SHP77 (cell line): ENCODE data around the gene HEPACAM.

Experiments
- DNase-seq, 2 experiments: peaks; one replicate each; lab custom pipeline; 2025; lab: John Stamatoyannopoulos, UW

HEPACAM gene

DNA sequence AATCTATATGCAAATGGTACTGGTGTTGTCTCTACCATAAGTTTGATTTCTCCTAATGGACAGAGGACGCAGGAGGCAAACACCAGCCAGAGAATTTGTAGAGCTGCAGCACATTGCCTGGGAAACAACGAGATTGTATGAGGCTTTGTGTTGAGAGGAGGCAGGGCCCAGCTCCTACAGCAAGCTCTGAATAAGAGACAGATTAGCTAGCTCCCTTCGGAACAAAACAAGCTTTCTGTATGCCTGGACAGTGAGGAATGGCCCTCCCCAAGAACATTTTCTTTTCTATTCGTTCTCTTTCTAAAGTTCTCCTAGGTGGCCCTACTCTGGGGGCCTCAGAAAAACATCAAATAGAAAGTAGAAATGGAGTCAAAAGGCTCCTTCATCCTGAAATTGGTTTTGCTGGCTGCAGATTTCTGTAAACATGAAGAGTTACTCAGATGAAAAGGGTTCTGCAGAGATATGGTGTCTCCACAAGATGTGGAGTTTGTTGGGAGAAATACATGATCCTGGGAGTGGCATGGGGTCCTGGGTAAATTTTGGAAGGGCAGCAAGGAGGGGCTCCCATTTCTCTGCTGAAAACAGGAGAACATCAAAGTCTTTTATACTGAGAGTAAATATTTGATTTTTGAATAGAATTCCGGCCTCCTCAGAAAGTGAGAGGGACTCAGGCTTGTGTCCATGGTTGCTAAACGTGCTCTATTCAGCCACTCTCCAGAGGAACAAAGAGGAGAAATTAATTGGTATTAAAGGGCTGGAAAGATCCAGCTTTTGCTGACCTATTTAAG lies 6.8 kb upstream of the HEPACAM start:
- no peak for DNase-seq

DNA sequence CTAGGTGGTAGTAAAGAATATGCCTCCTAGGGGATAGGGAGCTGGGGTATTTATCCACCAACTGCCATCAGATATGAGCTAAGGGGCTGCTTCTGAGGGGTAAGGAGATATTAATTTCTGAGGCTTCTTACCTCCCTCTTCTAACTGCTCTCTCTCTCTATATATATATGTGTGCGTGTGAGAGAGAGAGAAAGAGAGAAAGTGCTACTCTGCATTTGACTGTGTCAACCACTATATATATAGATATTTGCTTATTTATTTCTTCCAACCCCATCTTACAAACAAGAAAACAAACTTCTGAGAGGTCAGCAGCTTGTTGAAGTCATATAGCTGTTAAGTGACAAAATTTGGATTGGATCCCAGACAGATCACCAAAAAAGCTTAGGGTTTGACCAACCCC lies 5.9 kb upstream of the HEPACAM start:
- no peak for DNase-seq

DNA sequence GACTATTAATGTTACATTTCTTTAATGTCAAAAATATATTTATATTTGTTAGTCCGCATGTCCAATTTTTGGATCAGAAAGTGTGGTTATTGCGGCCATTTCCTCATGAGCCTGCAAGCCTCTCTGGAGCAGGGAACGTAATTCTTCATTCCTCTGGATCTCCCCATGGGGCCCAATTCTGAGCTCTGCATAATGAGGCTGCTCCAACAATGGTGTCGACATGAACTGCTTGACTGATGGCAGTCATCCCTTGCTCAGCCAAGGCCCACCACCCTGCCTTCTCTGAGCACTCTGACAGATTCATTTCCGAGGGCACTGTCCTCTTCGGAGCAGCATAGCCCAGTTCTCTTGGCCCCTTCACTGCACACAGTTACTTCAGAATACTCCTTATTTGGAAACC lies 3.1 kb upstream of the HEPACAM start:
- DNase-seq: no peak

DNA sequence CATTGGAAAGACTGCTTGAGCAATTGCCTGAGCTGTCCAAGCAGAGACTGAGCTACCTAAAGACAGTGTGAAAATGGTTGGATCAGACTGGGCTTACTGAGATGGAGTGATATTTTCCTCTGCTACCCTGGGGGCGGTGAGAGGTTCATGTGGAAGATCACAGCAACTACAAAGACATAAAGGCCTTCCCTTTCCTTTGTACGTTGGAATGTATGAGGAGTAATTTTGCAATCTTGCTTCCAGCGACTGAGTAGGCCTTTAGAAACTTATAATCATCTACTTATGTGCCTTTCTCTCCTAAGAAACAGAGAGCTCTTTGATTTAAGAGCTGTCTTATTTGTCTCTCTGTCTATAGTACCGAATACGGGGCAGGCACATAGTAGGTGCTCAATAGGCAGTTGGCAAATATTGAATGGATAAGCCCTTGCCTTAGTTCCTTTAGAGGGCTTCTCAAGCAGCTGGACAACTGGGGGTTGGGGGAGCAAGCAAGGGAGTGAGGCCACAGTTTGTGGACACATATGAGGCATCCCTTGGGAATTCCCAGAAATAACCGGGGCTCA lies 2.4 kb upstream of the HEPACAM start:
- DNase-seq: no peak

DNA sequence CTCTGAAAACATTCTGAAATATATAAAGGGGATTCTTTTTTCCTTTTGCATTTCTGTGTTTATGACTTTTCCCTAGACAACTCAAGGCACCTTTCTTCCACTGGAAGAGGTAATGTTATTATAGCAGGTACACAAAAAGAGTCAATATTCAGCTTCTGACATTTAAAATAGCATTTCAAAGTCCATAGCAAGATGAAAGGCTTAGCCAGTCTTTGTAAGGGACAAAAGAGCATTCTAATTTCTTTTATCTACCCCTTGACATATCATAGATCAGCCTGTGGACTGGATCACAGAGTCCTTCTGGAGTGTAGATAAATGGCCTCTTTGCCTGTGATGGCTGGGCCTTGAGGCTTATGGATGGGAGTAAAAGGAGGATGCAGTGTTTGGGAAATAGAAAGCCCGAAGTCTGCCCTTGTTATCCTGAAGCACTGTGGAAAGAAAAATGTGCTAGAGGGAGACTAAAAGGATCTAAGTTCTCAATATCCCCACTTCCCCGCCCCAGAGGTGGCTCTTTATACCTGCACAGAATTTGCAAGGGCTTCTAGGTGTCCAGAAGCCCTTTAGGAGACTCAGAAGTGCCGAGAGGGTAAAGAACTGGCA lies 1.6 kb upstream of the HEPACAM start:
- DNase-seq: no peak

DNA sequence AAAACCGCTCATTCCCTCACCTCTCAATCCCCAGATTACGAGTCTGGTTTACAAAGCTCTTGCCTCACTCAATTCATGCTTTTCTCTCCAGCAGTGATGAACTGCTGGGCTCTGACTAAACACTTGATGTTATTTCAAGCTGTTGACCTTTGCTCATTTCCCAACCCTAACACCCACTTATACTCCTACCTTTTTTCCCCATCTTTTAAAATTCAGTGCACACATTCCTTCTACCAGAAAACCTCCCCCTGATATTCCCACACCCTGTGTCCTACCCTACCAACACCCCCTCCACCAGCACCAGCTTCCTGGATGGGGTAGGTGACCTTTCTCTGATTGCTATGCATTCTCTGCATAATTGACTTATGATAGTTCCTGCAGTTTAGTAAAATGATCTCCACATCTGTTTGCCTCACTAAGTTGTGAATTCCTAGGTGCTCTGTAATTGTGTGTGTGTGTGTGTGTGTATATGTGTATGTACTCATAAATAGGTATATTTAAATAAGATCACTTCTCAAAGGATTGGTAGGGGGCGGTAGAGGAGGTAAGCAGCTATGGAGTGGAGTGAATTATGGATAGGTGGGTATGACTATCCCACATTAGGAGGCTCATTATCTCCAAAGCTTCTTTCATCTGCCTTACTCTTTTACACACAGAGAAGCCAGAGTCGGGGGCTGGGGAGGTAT lies 842 bp downstream of the HEPACAM start:
- no peak for DNase-seq

DNA sequence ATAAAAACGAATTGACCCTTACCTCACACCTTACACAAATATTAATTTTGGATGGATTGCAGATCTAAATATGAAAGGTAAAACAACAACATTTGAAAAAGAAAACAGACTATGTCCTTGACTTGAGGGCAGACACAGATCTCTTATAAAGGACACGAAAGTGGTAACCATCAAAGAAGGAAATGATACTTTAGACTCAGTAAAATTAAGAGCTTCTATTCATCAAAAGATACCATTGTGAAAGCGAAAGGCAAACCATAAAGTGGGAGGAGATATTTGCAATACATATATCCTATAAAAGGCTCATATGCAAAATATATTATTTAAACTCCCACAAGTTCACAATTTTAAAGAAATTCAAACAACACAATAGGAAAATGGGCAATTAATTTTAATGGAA lies 5.0 kb downstream of the HEPACAM start:
- no peak for DNase-seq

DNA sequence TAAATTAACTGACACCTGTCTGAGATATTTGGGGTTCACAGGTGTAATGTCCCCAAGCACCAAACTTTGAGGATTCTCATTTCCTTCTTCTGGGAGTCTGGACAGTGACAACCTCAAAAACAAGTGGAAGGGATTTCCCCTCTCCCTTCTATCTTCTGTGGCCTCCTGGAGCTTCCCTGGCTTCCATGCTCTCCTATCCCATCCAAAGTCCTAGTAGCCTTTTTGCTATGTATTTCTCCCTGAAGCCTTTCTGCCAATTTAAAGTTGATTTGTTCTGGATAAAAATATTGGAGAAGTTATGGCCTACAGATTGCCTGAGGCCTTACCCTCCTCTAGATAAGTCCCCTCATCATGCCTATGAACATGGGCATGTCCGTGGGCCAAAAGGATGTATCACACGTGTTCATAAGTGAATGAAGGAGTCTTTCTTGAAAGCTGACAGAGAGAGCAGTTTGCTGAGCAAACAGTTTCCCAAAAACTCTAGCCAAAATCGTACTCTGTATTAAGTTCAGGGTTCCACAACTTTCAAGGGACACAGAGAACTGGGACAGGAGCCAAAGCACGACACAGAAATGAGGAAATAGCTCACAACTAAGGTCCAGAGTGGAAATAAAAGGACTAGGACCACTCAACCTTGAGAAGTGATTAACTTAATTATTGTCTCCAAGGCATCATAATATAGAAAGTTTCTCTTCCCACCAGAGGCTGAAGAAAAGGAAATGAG lies 6.7 kb downstream of the HEPACAM start:
- no peak for DNase-seq

DNA sequence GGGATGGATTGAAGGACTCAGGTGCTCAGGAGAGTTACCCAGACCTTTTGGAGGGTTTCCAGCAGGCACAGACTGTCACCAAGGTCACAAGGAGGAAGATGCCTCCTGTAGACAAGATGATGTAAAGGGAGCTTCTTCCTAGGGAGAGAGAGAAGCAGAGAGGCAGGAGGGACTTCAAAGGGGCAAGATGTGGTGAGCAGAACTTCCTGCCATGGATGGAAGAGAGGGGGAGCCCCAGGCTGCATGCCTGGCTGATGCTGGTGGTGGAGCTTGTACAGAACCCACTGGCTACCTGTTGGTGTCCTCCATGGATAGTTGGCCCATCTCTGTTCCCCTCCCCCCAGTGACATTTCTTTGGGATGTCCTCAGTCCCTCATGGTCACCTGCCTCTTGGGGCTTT lies 12.6 kb downstream of the HEPACAM start:
- DNase-seq: no peak

DNA sequence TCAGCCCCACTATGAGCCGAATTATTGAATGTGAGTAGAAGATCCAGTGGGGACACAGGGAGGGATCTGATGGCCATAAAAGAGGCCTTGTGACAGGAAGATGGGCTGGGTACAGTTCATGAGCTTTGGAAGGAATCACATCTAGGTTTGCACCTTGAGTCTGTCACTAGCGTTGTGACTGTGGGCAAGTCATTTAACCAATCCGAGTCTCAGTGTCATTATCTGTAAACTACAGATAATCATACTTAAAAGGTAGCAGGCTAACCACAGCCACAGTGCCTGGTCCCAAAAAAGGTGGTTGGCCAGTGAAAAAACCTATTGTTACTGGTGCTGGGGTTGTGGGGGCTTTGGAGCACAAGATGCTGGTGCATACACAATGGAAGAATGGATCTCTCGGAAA lies 13.0 kb downstream of the HEPACAM start:
- no peak for DNase-seq

DNA sequence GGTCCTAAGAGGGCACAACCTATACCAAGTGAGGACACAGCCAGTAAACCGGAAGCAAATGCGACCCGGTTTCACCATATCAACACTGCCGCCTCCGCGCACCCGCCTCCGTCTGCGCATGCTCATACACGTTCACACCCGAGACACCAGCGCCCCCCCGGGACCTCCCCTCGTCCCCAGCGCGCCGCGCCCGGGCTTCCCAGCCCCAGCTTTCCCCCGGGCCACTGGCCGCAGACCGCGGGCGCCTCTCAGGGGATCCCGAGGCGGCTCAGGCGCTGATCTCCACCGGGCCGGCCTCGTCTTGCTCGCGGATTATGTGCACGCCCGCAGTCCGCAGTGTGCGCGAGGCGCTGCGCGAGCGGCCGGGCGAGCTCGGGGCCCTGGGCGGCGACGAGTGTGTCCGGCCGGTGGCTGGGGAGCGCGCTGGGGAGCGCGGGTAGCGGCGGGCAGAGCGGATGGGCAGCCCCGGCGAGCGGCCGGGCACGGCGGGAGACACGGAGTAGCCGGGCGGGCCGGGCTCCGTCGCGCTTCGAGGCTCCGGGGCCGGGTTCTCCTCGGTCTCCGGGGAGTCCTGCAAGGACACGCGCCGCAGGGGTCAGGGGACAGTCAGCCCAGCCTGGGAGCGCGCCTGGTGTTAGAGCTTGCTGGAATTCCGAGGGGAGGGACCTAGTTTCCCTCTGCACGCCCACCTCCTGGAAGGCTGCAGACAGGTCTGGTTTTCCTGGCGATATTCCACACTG lies 14.8 kb downstream of the HEPACAM start:
- DNase-seq: no peak

DNA sequence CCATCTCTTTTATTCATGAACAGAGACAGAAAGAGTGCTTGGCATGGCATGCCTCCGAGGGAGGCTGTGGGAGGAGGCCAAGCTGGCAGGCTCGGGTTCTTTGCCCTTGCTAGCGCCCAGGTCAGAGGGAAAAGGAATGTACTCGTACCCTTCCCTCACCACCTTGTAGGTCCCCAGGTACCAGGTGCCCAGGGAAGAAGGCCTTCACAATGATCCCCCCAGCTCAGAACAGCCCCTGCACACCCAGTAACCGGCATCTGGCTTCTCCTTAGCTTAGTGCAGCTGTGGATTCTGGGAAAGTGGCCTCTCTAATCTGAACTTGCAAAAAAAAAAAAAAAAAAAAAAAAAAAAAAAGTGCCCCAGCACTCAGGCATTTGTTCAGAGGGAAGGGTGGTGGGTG lies 15.5 kb downstream of the HEPACAM start:
- DNase-seq: no peak

DNA sequence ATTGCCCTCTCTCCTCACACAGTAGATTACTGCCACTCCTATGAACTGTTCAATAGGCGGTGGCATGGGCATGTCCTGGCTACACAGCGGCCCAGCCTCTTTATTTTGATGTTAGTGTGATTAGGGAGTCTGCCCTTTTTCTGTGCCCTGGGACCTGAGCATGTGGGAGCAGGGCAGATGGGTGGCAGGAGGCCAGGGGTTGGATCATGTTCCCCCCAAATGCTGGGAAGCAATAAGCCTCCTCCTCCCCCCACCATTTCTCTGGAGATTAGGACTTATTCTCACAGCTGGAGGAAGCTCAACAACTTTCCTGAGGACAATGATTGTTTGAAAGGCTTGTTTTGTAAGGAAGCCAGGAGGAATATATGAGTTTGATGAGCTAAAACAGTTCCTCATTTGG lies 15.9 kb downstream of the HEPACAM start:
- DNase-seq: no peak

DNA sequence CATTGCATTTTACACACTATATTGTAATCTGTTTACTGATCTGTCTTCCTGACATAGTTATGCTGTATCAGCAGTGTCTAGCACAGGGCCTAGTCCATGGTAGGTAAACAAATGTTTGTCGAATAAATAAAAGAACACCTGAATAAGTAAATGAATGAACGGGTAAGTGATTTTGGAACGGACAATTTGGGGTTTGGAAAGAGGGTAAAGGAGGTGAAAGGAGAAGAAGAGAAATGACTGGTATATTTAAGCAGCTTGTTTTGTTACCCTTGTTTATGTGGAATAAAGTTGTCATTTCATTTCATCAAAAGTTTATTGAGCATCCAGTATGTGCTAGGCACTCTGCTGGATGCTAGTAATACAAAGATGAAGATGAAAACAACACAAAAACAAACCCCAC lies 16.9 kb downstream of the HEPACAM start, which contains the start of gene HEPN1:
HEPN1 (plus strand) TSS at position 301 of the 400 bp plus-strand sequence.
- no peak for DNase-seq

DNA sequence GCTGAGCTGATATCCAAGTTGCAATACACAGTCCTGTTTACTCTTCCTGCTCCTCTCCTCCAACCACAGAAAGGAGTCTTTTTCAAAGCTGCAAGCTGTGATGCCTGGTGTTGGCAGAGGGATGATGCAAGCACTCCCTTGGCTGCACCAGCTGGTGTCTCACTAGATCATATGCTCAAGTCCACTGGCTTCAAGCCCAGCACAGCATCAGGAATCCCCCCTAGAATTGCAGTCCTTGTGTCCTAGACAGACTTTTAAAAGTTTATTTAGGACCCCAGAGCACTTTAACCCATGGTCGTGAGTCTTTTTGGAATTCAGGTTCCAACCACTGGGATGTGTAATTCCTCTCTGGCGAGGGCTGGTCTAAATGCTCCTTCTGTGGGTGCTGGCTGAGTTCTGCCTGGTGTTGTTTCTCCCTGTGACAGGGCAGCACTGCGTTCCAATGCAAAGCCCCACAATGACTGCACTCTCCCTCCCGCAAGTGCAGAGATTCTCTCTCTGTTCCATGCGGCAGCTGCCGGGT lies 18.7 kb downstream of the HEPACAM start:
- no peak for DNase-seq

DNA sequence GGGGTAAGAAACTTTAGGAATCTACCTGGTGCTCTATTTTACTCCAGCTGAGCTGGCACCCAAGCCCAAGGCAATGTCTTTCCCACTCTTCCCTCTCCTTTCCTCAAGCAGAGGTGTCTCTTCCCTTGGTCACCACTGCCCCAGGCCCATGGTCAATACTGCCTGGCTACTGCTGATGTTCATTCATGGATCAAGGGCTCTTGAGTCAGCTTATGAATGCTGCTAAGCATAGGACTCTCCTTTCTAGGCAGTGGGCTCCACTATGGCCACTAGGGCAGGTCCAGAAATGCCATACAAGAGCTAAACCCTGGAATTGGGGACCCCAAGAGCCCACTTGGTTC lies 19.5 kb downstream of the HEPACAM start:
- no peak for DNase-seq

DNA sequence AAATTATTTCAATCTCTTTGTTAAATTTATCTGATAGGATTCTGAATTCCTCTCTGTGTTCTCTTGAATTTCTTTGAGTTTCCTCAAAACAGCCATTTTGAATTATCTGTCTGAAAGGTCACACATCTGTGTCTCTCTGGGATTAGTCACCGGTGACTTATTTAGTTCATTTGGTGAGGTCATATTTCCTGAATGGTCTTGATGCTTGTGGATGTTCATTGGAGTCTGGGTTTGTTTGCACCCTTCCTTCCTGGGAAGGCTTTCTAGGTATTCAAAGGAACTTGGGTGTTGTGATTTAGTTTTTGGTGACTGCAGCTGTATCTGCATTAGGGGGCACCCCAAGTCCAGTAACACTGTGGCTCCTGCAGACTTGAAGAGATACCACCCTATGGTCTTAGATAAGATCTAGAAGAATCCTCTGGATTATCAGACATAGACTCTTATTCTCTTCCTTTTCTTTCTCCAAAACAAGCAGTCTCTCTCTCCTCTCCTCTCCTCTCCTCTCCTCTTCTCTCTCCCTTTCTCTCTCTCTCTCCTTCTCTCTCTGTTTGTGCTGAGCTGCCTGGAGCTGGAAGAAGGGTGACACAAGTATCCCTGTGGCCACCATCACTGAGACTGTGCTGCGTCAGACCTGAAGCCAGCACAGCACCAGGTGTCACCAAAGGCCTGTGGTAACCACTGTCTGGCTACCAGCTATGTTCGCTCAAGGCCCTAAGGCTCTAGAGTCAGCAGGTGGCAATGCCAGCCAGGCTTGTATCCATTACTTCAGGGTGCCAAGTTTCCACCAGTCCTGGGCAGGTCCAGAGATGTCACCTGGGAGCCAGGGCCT lies 20.1 kb downstream of the HEPACAM start:
- DNase-seq: no peak

DNA sequence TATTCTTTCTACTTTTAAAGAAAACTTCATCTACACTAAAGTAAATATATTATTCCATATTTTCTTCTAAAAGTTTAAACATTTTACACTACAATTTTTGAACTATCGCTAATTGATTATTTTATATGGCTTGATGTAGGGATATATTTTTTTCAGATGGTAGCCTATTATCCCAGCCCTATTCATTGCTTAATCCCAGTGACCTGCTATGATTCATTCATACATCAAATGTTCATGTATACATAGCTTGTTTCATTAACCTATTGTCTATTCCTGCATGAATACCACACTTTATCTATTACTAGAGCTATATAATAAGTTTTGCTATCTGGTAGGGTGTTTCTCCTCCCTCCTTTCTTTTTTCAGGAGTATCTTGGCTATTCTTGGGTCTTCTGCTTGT lies 33.2 kb downstream of the HEPACAM start:
- DNase-seq: no peak

DNA sequence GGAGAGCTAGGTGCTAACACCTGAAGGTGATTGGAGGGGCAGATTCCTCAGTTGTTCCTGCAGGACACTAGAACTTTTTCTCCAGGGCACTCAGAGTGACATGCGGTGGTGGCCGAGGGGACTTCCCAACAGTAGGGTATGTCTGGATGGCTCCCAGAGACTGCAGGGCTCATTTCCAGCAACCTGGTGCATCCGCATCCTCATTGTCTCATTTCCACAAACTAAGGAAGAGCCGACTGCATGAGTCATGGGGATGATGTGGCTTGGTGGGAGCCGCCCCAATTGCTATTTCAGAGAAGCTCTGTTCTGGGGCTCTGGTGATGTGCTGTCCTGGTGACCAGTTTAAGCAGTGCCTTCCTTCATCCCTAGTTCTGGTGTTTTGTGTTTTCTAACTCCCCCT lies 35.4 kb downstream of the HEPACAM start:
- DNase-seq: no peak

DNA sequence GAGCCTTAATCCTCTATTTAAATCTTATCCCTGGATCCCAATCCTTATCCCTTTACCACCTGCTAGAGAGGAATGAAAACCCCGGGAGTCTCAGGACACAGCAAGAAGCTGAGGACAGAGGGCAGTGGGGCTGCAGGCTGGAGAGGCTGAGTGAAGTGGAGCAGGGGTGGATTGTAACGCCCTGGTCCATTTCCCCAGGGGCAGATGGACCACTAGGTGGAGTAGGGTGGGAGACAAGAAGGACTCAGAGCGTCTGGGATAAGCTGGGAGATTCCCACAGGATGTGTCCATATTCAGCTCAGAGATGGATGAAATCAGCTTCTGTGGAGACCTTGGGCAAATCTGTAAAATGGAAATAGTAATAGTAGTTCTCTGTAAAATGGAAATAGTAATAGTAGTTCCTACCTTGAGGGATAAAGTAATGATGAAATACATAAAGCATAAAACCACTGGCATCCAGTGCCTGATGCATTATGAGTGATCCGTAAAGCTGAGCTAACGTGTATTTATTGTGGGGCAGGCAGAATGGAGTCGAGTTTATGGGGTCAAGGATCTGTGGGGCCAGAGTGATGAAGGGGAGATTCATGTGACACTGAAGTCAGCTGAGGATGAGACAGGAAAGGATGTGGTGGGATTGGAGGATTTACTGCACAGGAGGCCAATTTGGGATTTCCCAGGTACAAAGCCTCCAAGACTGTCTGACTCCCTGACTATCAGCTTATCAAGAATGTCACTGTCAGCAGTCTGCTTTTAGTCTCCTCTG lies 36.3 kb downstream of the HEPACAM start:
- DNase-seq: no peak
